Spinal cord (tissue), 10 donors: Measurements from ENCODE around the gene PRCD. TPM values are rescaled to one million over a fixed set of nuclear protein-coding genes. Genes with fewer than 3 reads are reported as not detected.
A peak's percentile ranks its signal among the peaks of the same experiment; 100 is the strongest.

ENCODE experiments used
- DNase-seq, 6 donors: peaks; one replicate each; pipeline versions ENCODE4 v3.0.0 to v3.0.0-alpha.2; 2013 to 2015; ENCODE audit warnings: low spot score in 6 of 6, low read depth in 4 of 6
- H3K27ac ChIP-seq: one replicate; pipeline ENCODE4 v1.5.1; 2013; ENCODE audit warnings: low read depth, low read length, control low read depth
- H3K27me3 ChIP-seq: one replicate; pipeline ENCODE4 v1.6.1; 2013; ENCODE audit warnings: low read length; ENCODE audit not compliant: control insufficient read depth, insufficient read depth
- H3K36me3 ChIP-seq: one replicate; pipeline ENCODE4 v1.6.1; 2013; ENCODE audit warnings: low read length; ENCODE audit not compliant: control insufficient read depth, insufficient read depth
- H3K4me1 ChIP-seq: one replicate; pipeline ENCODE4 v1.6.1; 2013; ENCODE audit warnings: low read length; ENCODE audit not compliant: control insufficient read depth, insufficient read depth
- H3K4me3 ChIP-seq: one replicate; pipeline ENCODE4 v1.5.1; 2013; ENCODE audit warnings: low read depth, low read length, control low read depth
- H3K9me3 ChIP-seq: one replicate; pipeline ENCODE4 v1.6.1; 2013; ENCODE audit warnings: low read length; ENCODE audit not compliant: control insufficient read depth, insufficient read depth
- WGBS: methylation state at CpG from one replicate; pipeline ENCODE4 v1.1.5; 2013; ENCODE audit warnings: missing lambda C conversion rate; ENCODE audit not compliant: insufficient coverage; 5-methylcytosine and 5-hydroxymethylcytosine counted together
- long read RNA-seq, 4 donors: transcript quantifications; one replicate each; lab custom pipeline, GENCODE V29; 2026
- polyA plus RNA-seq, 2 donors: library from polyadenylated mRNA; unstranded; fragments of 120-200 nt; gene quantifications; one replicate each; pipeline ENCODE4 v1.2.1, GENCODE V29; 2013; ENCODE audit not compliant: insufficient read length in 2 of 2
- total RNA-seq, 2 donors: library from RNA; depleted of rRNA in 1 of 2; stranded (reverse); fragments of 120-200 nt in 1 of 2; fragments of >200 nt in 1 of 2; gene quantifications; one replicate each; pipeline versions ENCODE4 v1.2.3 to v1.2.4, GENCODE V29; 2013 to 2014
- donor health status: healthy.

The PRCD gene
- total RNA-seq (1 to 10 TPM; 4.0 to 8.9 TPM), polyA plus RNA-seq (10 to 100 TPM in 1 of 2 donors, 1 to 10 TPM in 1; 9.8 to 11.8 TPM)
- long read RNA-seq, donor 1, result 0 reads
- long read RNA-seq, donor 2, result 0 reads
- long read RNA-seq, donor 3, partial matches to known transcripts, result 10 of 10 reads
- long read RNA-seq, donor 3, other reads (novel, unspliced or antisense), result 0 of 10 reads
- long read RNA-seq, donor 4, result 0 reads

- peaks cover 32% of the 10 kb centered on the region for H3K27me3 ChIP-seq
- H3K4me3 ChIP-seq, result peak within 1 kb of the TSS; percentile 34
- DNase-seq, result no peak
- WGBS, result 74% methylated on average over 16 of the region's 22 CpGs
- peaks cover 80% of the 10 kb centered on the region for H3K4me1 ChIP-seq
- peaks cover 6% of the 10 kb centered on the region for H3K36me3 ChIP-seq
- peak within 1 kb of the TSS; percentile 44 for H3K27ac ChIP-seq
- H3K9me3 ChIP-seq, result no peaks in the 10 kb centered on the region
These were observed at the start of gene PRCD for GRCh38 chr17:76539631-76540271. Gene PRCD, plus strand, starts transcription at chr17:76540044. Its CDS starts 98 bp downstream, at chr17:76540142.

- Histone ChIP-seq H3K36me3 (no peaks in the 10 kb centered on the region), H3K4me3 (no peak overlapping the region), H3K27ac (no peak overlapping the region), H3K4me1 (peaks cover 39% of the 10 kb centered on the region), H3K27me3 (no peaks in the 10 kb centered on the region), H3K9me3 (no peaks in the 10 kb centered on the region)
- no peak for DNase-seq
- 72% methylated on average over 10 of the region's 10 CpGs for WGBS
These were observed 49.6 kb upstream of the PRCD start for GRCh38 chr17:76490112-76490710.

DNA sequence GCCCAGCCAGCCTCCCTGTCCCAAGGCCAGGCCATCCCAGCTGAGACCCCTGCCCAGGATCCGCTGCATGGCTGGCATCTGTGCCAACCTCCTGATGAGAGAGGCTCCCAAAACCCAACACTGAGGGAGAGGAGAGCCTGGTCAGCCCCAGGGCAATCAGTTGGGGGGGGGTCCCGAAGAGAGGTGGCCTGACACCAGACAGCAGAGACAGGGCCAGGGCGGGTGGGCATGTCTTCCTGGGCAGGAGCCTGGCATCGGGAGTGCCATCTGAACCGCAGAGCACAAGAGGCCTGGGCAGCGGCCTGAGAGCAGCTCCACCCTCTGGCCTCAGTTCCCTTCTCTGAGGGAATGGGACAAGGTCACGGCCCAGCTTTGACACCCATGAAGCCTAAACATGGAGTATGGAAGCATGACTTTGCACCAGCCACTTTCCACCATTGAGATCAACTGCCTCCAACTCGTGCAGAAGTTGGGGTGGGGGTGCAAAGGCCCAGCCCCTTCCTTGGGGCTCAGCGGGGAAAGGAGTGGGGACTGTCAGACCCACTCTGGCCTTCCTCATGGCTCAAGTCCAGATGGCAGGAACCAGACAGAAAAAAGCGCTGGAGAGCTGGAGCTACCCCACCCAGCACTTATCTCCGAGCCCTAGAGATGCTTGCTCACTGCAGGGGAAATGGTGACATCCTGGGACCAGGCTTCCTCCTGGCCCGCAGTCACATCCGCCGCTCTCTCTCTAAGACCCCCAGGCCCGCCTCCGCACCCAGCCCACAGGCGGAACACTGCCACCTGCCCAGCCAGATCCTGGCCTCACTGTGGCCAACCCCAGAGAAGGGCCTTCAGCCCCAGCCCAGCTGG, 48.3 kb upstream of the PRCD start:
- Histone ChIP-seq H3K36me3 (no peaks in the 10 kb centered on the region), H3K27me3 (no peaks in the 10 kb centered on the region), H3K9me3 (no peaks in the 10 kb centered on the region), H3K27ac (no peak overlapping the region), H3K4me1 (peaks cover 44% of the 10 kb centered on the region), H3K4me3 (no peak overlapping the region)
- WGBS, result 90% methylated on average over 14 of the region's 17 CpGs
- DNase-seq, result no peak

GRCh38 chr17:76492123-76492988, 47.5 kb upstream of the PRCD start:
- Histone ChIP-seq H3K4me3 (no peak overlapping the region), H3K36me3 (no peaks in the 10 kb centered on the region), H3K4me1 (peaks cover 46% of the 10 kb centered on the region), H3K9me3 (no peaks in the 10 kb centered on the region), H3K27me3 (no peaks in the 10 kb centered on the region), H3K27ac (peak overlapping the region; percentile 4)
- DNase-seq, result no peak
- whole genome bisulfite sequencing, result 68% methylated on average over 8 of the region's 11 CpGs

DNA sequence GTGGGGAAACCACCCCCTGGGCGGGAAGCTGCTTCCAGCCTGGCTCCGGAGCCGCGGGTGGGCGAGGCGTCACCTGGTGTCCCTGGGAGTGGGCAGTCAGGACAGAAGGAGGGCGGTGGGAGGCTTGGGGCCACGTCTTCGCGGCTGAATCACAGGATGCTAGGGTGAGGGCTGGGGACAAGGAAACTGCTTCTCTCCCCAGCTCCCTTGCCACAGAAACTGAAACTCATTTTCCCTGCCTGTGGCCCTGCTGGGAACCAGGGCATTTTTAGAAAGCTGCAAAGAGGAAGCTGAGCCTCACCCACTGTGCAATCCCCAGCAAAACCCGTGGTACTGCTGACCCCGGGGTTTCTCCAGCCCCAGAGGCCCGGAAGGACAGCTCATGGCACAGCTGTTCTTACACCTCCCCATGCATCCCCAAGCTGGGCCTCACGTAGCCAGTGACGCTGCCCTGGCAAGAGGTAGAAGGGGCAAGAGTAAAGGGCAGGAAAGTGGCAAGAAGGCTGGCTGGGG, 46.8 kb upstream of the PRCD start:
- WGBS, result 35% methylated on average over 12 of the region's 15 CpGs
- DNase-seq, result peak in 1 of 6 donors; percentile 44
- H3K27ac ChIP-seq, result peak overlapping the region; percentile 52
- no peaks in the 10 kb centered on the region for H3K36me3 ChIP-seq
- no peaks in the 10 kb centered on the region for H3K9me3 ChIP-seq
- H3K4me1 ChIP-seq, result peaks cover 53% of the 10 kb centered on the region
- no peaks in the 10 kb centered on the region for H3K27me3 ChIP-seq
- no peak overlapping the region for H3K4me3 ChIP-seq

GRCh38 chr17:76493505-76494167, 46.2 kb upstream of the PRCD start:
- H3K9me3 ChIP-seq, result no peaks in the 10 kb centered on the region
- H3K36me3 ChIP-seq, result no peaks in the 10 kb centered on the region
- H3K27ac ChIP-seq, result peak overlapping the region; percentile 52
- H3K4me3 ChIP-seq, result no peak overlapping the region
- peaks cover 59% of the 10 kb centered on the region for H3K4me1 ChIP-seq
- DNase-seq, result no peak
- 80% methylated on average over 18 of the region's 21 CpGs for WGBS
- H3K27me3 ChIP-seq, result peaks cover 2% of the 10 kb centered on the region

DNA sequence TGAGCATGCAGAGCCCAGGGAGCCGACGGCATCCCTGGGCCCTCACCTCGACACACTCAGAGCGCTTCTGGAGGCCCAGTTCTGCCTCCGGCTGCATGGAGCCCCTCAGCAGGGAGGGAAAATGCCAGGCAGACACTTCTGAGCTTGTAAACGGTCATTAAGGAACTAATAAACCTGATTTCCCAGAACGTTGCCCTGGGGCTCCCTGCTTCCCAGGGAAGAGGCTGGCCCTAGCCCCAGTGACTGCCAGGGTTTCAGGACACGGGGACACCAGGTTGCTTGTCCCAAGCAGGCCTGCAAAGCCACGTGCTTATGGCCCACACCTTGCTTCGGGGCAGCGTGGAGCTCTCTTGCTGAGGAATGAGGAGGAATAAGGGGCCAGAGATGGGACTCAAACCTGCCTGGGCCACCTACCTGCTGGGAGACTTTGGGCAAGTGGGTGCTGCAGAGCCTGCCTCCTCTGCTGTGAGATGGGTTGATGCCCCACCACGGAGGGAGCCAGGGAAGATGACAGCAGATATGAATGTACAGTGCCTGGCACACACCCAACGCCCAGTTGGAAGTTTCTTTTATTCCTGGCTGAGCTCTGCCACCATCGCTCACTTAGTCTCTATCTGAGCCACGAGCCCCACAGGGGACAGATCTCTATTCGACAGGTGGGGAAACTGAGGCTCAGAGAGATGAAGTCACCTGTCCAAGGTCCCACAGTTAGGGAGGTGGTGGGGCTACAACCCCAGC, 44.0 kb upstream of the PRCD start:
- WGBS, result 53% methylated on average over 16 of the region's 16 CpGs
- Histone ChIP-seq H3K4me1 (peaks cover 77% of the 10 kb centered on the region), H3K27ac (no peak overlapping the region)

GRCh38 chr17:76496464-76496863, 43.4 kb upstream of the PRCD start:
- Histone ChIP-seq H3K4me1 (peaks cover 79% of the 10 kb centered on the region), H3K27ac (no peak overlapping the region)

More for the DNA sequence above, 44.0 kb upstream of the PRCD start:
- peak in 1 of 6 donors; percentile 20 for DNase-seq
- H3K4me3 ChIP-seq, result no peak overlapping the region
- no peaks in the 10 kb centered on the region for H3K9me3 ChIP-seq
- no peaks in the 10 kb centered on the region for H3K36me3 ChIP-seq
- H3K27me3 ChIP-seq, result peaks cover 8% of the 10 kb centered on the region

More at GRCh38 chr17:76496464-76496863, 43.4 kb upstream of the PRCD start:
- H3K27me3 ChIP-seq, result peaks cover 10% of the 10 kb centered on the region
- WGBS, result 94% methylated on average over 4 of the region's 6 CpGs
- DNase-seq, result no peak
- no peaks in the 10 kb centered on the region for H3K9me3 ChIP-seq
- H3K36me3 ChIP-seq, result no peaks in the 10 kb centered on the region
- no peak overlapping the region for H3K4me3 ChIP-seq
